Heart right ventricle (tissue), 16 donors: ENCODE measurements around the gene PLEKHJ1. TPM values are rescaled to one million over a fixed set of nuclear protein-coding genes. Genes with fewer than 3 reads are reported as not detected.

Experiments used
- ATAC-seq, 8 donors: fragments of 200-7000 bp; cut with Tn5 transposase; one replicate each; pipeline ENCODE4 v1.9.1; 2020; ENCODE audit warnings: mild to moderate bottlenecking in 8 of 8, moderate library complexity in 8 of 8, moderate number of reproducible peaks in 1 of 8
- DNase-seq, 2 donors: peaks; one replicate each; pipeline ENCODE4 v3.0.0-alpha.2; 2020
- H3K27ac ChIP-seq, 10 donors: fragments of 200-600 bp; sonication (generic) in 2 of 10; one replicate each; pipeline versions ENCODE4 v1.5.0 to v1.8.0; 2020 to 2022; ENCODE audit warnings: mild to moderate bottlenecking in 3 of 10
- H3K27me3 ChIP-seq, 7 donors: fragments of 200-600 bp; one replicate each; pipeline ENCODE4 v1.8.0; 2021 to 2022; ENCODE audit warnings: mild to moderate bottlenecking in 2 of 7
- H3K36me3 ChIP-seq, 9 donors: fragments of 200-600 bp; sonication (generic) in 1 of 9; one replicate each; pipeline versions ENCODE4 v1.5.0 to v1.8.0; 2020 to 2022; ENCODE audit warnings: mild to moderate bottlenecking in 2 of 9
- H3K4me1 ChIP-seq, 9 donors: fragments of 200-600 bp; sonication (generic) in 1 of 9; one replicate each; pipeline versions ENCODE4 v1.5.0 to v1.8.0; 2020 to 2022; ENCODE audit warnings: mild to moderate bottlenecking in 4 of 9
- H3K4me3 ChIP-seq, 10 donors: fragments of 200-600 bp; sonication (generic) in 2 of 10; one replicate each; pipeline versions ENCODE4 v1.5.0 to v1.8.0; 2020 to 2022; ENCODE audit warnings: mild to moderate bottlenecking in 7 of 10, moderate library complexity in 2 of 10
- H3K9me3 ChIP-seq, 11 donors: fragments of 200-600 bp in 10 of 11; sonication (generic) in 2 of 11; one replicate each; pipeline versions ENCODE4 v1.5.0 to v1.8.0; 2013 to 2022; ENCODE audit warnings: mild to moderate bottlenecking in 2 of 11, control low read depth in 1 of 11, moderate library complexity in 1 of 11
- CTCF ChIP-seq, 9 donors: fragments of 200-600 bp; sonication (generic) in 2 of 9; IDR thresholded peaks; one replicate each; pipeline versions ENCODE4 v1.5.0 to v1.8.0; 2021 to 2022; ENCODE audit warnings: antibody characterized with exemption in 9 of 9, mild to moderate bottlenecking in 5 of 9, moderate library complexity in 1 of 9
- WGBS, 2 donors: extraction: QIAGEN DNeasy Blood & Tissue Kit; methylation state at CpG; one replicate each; pipeline ENCODE4 v1.1.7; 2013; ENCODE audit warnings: inconsistent platforms in 1 of 2; 5-methylcytosine and 5-hydroxymethylcytosine counted together
- intact Hi-C, 10 donors: fragments of 100-400 bp; cut with DNase I; formaldehyde crosslinking; loops; one replicate each; pipeline versions ENCODE4 v1.11.1 to v1.14.2; 2022
- polyA plus RNA-seq, 2 donors: library from polyadenylated mRNA; stranded (reverse); fragments of 200-250 nt; gene quantifications; one replicate each; pipeline ENCODE4 v1.2.3, GENCODE V29; 2013
- total RNA-seq, 10 donors: library from RNA; stranded (reverse); fragmentation: NEBNext Ultra II Directional in 3 of 10; extraction: Animal tissue kit (Norgen Biotek cat#: 25700) in 3 of 10; gene quantifications; one replicate each; pipeline versions ENCODE4 v1.2.1 to v1.2.4, GENCODE V29; 2021 to 2023
- donor health status: Arrhythmogenic right ventricular cardiomyopathy.
- donor health status: ischemic (EF 13 %, LVEDD 7.1; RV severe dilation, severe dysfunction).
- donor health status: healthy with polysubstance abuse.
- donor health status: DM: no; HTN: yes; CAD: no.
- donor health status: DM: no; HTN: no; CAD: no.
- donor health status: ischemic (EF 25% LVEDD 6.9; RV normal size, moderate dysfunction).
- donor health status: ischemic (EF 25% LVEDD 5.7; RV mildly dilated, moderate dysfunction).
- donor health status: healthy.
- donor health status: DM: yes; HTN: yes; CAD: no.
- donor health status: Ischemic cardiomyopathy.
- donor health status: ischemic (EF 35%, LVEDD 5.7; RV mildly dilated, moderate dysfunction).
- donor health status: nonischemic (EF 11% LVEDD 7.7; RV severe dilation, severe dysfunction).
- donor health status: DM: yes; HTN: yes; CAD: no.
- donor health status: PGD.
- donor health status: ischemic (EF 29% LVEDD 5.4; RV normal size, mild dysfunction).
- donor health status: nonischemic (EF 23%, LVEDD 6.1; RV moderate dilation, normal function).

PLEKHJ1 gene
- total and polyA plus RNA-seq, 12 donors = 40.0 to 103 (median 46.8) TPM

DNA sequence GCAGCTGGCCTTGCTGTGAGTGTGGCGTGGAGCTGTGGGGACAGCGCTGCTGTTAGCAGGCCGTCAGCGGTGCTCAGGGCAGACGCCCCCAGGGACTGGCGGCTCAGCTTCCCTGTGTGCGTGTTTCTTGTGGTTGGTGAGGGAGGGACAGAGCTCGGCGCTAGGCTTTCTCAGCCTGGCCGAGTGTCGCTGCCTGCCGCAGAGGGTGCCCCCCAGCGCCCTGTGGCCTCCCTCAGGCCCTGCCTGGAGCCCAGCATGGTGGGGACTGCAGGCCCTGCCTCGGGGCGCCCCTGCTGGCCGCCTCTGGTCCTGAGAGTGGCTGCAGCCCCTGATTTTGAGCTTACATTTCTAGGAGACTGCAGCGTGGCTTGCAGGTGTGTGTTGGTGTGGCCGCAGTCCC, 36.9 kb downstream of the PLEKHJ1 start:
- peaks cover 0 to 87% (median 6%) of the 10 kb centered on the region in 9 donors for H3K36me3 ChIP-seq
- intact Hi-C loops = loop anchor here in 1 of 10 donors (5.0 kb wide), 1 partner anchor 42 kb away; no protein-coding TSS in a partner anchor

GRCh38 chr19:2198317-2198716, 37.8 kb downstream of the PLEKHJ1 start:
- Histone ChIP-seq H3K4me3 (no peak overlapping the region), H3K36me3 (peaks cover 0 to 88% (median 15%) of the 10 kb centered on the region in 9 donors), H3K9me3 (no peaks in the 10 kb centered on the region), H3K4me1 (peaks cover 0 to 9% (median 0%) of the 10 kb centered on the region in 9 donors), H3K27ac (no peak overlapping the region), H3K27me3 (no peaks in the 10 kb centered on the region)
- ATAC-seq (peak in 1 of 8 donors; percentile 3), DNase-seq (no peak)
- WGBS, 2 donors = 86 to 92% methylated on average over 20 to 22 of the region's 22 CpGs
- intact Hi-C loops = loop anchor here in 1 of 10 donors (5.0 kb wide), 1 partner anchor 41 kb away; no protein-coding TSS in a partner anchor
- no peak for TF ChIP-seq CTCF (IDR thresholded peaks at IDR 0.05)

More for the DNA sequence above, 36.9 kb downstream of the PLEKHJ1 start:
- ATAC-seq = peak; percentile 34 to 63 (median 49)
- peaks cover 0 to 9% (median 0%) of the 10 kb centered on the region in 9 donors for H3K4me1 ChIP-seq
- no peak overlapping the region for H3K4me3 ChIP-seq
- no peak overlapping the region for H3K27ac ChIP-seq
- H3K27me3 ChIP-seq = no peaks in the 10 kb centered on the region
- no peaks in the 10 kb centered on the region for H3K9me3 ChIP-seq
- TF ChIP-seq CTCF (IDR thresholded peaks at IDR 0.05) = peak in 8 of 9 donors; percentile 14 to 46 (median 36)
- DNase-seq = no peak
- 57 to 71% methylated on average over 18 of the region's 18 CpGs for WGBS, 2 donors

- Histone ChIP-seq H3K4me1 (peaks cover 0 to 9% (median 0%) of the 10 kb centered on the region in 9 donors), H3K9me3 (no peaks in the 10 kb centered on the region), H3K4me3 (no peak overlapping the region), H3K27me3 (no peaks in the 10 kb centered on the region), H3K27ac (no peak overlapping the region), H3K36me3 (peaks cover 0 to 88% (median 15%) of the 10 kb centered on the region in 9 donors)
- WGBS, 2 donors = 91 to 94% methylated on average over 15 of the region's 15 CpGs
- ATAC-seq (no peak), DNase-seq (no peak)
- no peak for TF ChIP-seq CTCF (IDR thresholded peaks at IDR 0.05)
- intact Hi-C loops = loop anchor here in 1 of 10 donors (5.0 kb wide), 1 partner anchor 40 kb away; no protein-coding TSS in a partner anchor
Observed at GRCh38 chr19:2197270-2197669, 38.9 kb downstream of the PLEKHJ1 start.

GRCh38 chr19:2195914-2196313, 40.2 kb downstream of the PLEKHJ1 start:
- intact Hi-C loops = loop anchor here in 1 of 10 donors (5.0 kb wide), 1 partner anchor 39 kb away; no protein-coding TSS in a partner anchor

More at GRCh38 chr19:2195914-2196313, 40.2 kb downstream of the PLEKHJ1 start:
- no peak for ATAC-seq
- H3K4me1 ChIP-seq = peaks cover 0 to 9% (median 0%) of the 10 kb centered on the region in 9 donors
- 95 to 97% methylated on average over 19 of the region's 19 CpGs for WGBS, 2 donors
- H3K36me3 ChIP-seq = peaks cover 0 to 91% (median 26%) of the 10 kb centered on the region in 9 donors
- no peak overlapping the region for H3K27ac ChIP-seq
- TF ChIP-seq CTCF (IDR thresholded peaks at IDR 0.05) = no peak
- H3K4me3 ChIP-seq = no peak overlapping the region
- H3K9me3 ChIP-seq = no peaks in the 10 kb centered on the region
- no peak for DNase-seq
- H3K27me3 ChIP-seq = no peaks in the 10 kb centered on the region
